Right renal cortex interstitium (tissue), 3 donors: ENCODE results near the gene LBP. TPM values are rescaled to one million over a fixed set of nuclear protein-coding genes. Genes with fewer than 3 reads are reported as not detected.
"Not testable (repeated sequence)": the region's sequence is repeated elsewhere in the genome, so short reads cannot be mapped to it uniquely, and the experiment has no call there.

ENCODE experiments used
- DNase-seq, 3 donors: peaks; one replicate each; pipeline ENCODE4 v3.0.0-alpha.2; 2013; ENCODE audit warnings: low read depth in 3 of 3, low spot score in 2 of 3
- polyA plus RNA-seq, 3 donors: library from polyadenylated mRNA; unstranded; fragments of 120-200 nt; gene quantifications; one replicate each; pipeline ENCODE4 v1.2.1, GENCODE V29; 2013; ENCODE audit not compliant: insufficient read length in 3 of 3

The LBP gene, protein sequence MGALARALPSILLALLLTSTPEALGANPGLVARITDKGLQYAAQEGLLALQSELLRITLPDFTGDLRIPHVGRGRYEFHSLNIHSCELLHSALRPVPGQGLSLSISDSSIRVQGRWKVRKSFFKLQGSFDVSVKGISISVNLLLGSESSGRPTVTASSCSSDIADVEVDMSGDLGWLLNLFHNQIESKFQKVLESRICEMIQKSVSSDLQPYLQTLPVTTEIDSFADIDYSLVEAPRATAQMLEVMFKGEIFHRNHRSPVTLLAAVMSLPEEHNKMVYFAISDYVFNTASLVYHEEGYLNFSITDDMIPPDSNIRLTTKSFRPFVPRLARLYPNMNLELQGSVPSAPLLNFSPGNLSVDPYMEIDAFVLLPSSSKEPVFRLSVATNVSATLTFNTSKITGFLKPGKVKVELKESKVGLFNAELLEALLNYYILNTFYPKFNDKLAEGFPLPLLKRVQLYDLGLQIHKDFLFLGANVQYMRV
- polyA plus RNA-seq = not detected

DNA sequence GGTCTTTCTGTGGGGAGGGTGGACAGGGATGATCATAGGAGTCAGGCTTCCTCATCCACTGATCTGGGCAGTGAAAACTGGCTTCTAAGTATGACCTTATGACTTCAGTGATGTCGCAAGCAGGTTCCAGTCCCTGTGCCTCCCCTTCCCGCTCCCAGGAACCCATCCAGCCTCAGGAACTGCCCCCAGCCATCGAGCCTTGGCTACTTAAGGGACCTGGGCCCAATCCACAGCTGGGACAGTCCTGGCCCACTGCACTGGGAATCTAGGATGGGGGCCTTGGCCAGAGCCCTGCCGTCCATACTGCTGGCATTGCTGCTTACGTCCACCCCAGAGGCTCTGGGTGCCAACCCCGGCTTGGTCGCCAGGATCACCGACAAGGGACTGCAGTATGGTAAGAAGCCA, at the start of gene LBP:
Gene LBP (plus strand): TSS at position 236 of the 405 bp plus-strand sequence. CDS start 35 bp downstream, at position 271.
- no peak for DNase-seq

DNA sequence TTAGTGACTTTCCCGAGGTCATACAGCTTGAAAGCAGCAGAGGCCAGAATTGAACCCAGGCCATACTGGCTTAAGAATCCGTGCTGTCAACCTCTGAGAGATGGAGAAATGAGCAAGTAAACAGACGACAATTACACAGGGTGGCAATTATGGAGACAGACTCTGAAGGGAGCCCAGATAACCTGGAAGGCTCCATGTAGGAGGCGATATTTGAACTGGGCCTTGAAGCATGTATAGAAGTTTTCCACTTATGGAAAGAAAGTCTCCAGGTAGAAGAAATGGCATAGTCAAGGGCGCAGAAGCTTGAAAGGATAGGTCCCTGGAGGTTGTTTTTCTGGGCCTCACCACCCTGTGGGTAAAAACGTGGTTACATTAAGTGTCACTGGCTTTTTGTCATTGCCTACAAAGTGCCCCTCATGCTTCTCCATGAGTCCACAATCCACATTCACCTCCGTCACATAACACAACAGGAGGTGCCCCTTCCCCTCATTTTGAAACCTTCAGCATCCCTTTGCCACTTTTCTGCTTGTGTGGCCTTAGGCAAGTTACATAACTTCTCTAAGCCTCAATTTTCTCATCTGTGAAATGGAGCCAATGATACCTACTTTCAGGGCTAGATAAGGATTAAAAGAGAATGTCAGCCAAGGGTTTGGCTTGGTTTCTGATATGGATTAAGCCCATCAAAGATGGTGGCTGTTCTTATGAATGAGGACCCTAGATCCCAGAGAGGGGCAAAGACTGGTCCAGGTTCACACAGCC, 48.2 kb upstream of the LBP start:
- no peak for DNase-seq

DNA sequence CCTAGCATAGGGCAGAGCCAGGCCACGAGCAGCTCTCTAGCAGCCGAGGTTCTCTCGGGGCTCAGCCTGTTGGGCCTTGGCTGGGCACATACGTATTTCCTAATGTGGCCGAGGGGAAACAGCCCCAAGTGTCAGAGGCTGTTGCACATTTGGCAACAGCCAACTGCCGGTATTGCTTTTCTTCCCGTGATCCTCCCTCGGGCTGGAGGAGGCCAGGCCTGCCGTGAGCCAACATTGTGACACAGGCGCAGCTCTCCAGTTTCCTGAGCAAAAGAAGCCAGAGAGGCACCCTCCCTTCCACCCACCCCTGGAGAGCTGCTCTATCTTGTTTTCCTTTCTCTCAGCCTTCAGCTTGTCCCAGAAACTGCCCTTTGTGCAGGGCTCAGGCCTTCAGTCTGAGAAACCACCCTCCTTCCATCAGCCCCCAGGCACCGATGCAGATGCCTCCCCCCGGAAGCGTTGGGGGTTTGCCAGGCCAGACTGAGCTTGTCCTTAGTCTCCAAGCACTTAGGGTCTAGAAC, 47.5 kb upstream of the LBP start:
- no peak for DNase-seq

DNA sequence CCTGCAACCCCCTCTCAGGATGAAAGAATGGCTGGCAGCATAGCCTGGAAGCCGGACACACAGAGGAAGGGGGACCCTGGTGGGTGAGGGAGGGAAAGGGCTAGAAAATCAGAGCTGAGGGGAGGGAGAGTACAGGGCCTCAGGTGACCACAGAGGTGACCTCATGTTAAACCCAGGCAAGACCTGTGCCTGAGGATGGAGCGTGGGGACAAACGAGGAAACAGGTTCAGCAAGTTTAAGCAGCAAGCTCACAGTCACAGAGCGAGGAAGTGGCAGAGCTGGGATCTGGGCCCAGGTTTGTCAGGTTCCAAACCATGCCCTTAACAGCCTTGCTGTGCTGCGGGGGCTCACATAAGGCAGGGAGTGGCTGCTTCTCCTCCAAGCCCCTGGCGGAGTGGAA, 46.3 kb upstream of the LBP start:
- no peak for DNase-seq

DNA sequence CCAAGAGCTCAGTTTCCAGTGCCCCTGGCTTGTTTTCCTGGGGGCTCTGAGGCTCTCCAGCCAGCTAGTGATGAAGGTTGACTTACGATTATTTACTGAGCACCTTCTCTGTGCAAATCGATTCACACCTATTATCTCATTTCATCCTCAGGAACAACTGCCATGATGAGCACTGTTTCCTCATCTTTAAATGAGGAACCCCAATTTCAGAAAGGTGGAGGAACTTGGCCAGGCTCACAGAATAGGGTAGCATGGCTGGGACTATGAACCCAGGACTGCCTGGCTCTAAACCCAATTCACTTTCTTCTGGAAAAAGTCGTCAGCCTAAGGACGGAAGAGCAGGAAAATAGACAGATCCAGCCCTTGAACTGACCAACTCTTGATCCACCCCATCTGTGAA, 45.8 kb upstream of the LBP start:
- DNase-seq = no peak

DNA sequence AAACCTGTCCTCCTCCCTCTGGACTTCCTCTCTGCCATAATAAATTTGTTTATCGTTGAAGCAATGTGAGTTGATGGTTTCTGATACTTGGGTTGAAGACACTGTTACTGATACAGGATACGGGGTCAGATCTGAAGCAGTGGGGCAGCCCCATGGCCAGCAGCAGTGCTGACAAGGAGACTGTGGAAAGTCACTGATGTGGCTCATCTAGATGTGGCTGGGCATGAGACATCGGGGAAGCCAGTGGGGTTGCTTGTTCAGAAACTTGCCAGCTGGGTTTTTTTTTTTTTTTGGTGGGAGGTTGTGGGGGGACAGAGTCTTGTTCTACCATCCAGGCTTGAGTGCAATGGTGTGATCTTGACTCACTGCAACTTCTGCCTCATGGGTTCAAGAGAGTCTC, 45.0 kb upstream of the LBP start:
- no peak for DNase-seq

DNA sequence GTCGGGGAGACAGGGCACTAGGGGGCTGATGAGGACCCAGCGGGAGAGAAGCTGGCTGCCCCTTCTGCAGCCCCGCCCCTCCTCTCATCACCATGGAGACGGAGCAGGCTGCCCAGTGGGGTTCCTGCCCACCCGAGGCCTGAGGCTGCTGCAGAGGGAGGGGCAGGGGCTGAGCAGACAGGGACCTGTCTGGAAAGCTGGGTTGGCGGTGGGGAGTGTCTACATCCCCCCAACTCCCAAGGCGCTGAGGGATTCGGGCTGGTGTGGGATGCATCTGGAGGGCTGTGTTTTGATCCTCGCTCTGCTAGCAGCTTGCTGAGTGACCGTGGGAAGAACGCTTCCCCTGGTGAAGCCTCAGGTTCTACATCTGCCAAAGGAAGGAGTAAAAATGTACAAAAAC, 43.5 kb upstream of the LBP start:
- DNase-seq = no peak

DNA sequence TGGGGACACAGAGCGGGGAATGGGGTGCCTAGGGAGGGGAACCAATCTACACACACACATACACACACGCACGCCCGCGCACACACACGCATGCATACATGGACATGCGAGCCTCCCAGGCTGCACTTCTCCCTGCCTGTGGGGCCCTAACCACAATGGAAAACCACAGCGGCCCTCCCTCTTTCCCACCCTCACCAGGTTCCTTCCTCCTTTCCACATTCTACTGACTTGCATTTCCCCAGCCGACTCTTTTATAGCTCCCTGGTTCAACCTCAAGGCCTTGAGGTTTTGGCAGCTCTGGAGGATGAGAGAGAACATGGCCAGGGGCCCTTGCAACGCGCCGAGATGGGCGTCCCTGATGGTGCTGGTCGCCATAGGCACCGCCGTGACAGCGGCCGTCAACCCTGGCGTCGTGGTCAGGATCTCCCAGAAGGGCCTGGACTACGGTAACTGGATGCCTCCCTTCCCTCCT, 42.3 kb upstream of the LBP start, which contains the start of gene BPI:
Gene BPI (plus strand): TSS at position 249 of the 472 bp plus-strand sequence. CDS start 68 bp downstream, at position 317.
- no peak for DNase-seq

DNA sequence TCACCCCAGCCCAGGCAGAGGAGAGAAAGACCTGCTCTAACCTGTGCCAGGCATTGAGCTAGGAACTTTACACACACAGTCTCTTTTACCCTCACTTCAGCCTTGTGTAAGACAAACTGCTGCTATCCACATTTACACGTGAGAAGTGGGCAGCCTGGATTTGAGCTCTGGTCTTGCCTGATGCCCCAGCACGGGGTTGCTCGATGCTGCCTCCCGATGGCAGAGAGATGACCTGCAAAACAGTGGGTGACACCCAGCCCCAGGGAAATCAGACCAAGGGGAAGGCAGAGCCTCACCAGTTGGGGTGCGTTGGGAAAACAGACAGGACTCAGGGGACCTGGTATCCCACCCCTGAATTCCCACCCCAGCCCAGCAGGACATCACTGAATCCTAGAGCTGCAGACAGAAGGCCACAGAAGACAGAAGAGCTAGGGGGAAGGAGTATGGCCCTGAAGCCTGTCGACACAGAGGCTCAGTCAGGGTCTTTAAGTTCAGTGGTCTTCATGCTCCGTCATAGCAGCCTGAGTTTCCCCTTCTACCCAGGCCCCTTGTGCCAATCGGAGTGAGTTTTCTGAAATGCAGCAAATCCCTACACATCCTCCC, 41.3 kb upstream of the LBP start:
- no peak for DNase-seq

DNA sequence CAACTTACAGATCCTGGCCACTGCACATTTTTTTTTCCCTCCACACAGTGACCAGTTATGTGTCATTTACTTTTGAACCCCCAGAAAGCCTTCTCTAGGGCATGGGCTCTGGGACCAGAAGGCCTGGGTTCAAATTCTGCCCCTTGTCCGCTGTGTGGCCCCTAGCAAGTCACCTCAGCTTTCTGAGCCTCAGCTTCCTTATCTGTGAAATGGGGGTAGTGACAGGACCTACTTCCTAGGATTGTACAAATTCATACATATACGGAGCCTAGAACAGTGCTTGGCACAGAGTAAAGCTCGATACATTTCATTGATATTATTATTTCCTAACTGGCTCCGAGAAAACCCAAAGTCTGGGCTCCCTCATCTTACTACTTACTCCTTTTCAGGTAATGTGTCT, 40.7 kb upstream of the LBP start:
- DNase-seq = no peak

DNA sequence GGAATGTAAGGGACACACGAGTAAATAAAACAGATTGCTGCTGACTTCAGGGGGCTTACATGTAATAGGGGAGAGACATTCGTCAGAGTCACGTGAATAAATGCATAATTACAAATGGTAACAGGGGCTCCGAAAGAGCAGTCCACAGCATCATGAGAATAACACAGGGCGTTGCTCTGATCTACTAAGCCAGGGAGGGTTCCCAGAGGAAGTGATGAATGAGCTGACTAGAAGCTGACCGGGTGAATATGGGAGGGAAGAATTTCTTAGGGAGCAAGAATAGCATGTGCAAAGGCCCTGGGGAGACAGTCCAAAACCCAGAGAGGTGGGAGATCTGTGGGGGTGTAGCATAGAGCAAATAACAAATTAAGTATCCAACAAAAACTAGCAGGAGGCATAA, 39.9 kb upstream of the LBP start:
- no peak for DNase-seq

DNA sequence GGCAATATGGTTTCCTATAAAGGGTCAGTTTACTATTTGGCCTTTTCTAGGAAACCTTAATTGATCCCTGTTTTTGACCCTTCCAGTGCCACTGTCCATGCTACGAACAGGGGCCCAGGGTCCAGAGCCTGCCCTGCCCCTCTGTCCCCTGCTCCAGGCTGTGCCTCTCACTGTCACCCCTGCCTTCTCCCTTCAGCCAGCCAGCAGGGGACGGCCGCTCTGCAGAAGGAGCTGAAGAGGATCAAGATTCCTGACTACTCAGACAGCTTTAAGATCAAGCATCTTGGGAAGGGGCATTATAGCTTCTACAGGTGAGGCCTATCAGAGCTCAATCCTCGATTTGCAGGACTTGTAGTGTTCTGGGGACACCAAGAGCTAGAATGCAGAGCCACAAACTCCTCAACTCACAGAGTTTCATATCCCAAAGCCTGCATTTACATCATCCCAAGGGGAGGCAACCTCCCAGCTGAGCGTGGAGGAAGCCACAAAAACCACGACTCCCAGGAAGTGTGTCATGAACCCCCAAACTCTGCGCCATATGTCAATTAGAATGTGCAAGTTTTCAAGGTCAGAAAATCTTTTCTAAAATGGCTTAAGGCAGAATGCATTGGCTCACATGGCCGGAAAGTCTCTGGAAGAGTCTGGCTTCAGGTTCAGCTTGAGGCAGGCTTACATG, 38.8 kb upstream of the LBP start:
- DNase-seq = no peak

DNA sequence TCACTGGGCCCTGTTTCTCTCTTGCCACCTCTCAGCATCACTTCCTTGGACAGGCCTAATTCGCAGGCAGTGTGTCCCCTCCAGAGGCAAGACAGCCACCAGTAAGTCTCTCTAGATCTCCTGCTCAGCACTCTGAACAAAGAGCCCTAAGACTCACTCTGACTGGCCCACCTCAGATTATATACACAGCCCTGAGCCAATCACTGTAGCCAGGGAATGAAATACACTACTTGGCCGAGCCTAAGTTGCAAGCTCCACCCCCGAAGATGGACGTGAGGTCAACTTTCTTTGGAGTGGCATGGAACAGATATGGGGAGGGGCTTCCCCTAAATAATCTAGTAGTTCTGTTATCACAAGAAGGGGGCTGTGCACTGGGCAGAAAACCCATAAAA, 38.2 kb upstream of the LBP start:
- DNase-seq = no peak

DNA sequence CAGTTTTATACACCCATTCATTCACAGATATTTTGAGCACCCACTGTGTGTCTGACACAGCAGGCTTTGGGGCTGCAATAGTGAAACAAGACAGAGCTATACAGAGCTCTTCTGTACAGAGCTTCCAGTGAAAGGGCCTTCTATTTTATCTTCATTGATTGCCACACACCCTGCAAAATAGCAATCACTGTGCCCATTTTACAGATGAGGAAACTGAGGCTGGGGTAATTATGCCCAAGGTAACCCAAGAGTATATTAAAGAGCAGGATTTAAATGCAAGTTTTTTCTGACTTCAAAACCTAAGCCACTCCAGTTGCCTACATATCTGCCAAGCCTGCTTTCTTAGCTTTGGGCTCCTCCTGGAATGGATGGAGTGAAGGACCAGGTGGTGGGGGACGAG, 37.8 kb upstream of the LBP start:
- DNase-seq = no peak

DNA sequence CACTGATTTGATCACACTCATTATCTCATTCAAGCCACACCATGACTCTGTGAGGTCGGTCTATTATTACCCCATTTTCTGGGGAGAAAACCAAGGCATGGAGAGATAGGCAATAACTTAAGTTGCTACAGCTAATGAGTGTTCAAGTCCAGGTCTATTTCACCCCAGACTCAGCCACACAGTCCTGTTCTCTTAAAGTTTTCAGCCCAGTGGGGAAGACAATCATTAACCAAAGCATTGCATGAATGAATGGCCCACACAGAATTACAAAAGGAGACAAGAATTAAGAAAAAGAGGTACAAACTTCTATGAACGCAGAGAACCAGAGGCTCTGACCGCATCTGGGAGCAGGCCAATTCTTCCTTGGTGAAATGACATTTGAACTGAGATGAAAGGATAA, 35.2 kb upstream of the LBP start:
- no peak for DNase-seq

DNA sequence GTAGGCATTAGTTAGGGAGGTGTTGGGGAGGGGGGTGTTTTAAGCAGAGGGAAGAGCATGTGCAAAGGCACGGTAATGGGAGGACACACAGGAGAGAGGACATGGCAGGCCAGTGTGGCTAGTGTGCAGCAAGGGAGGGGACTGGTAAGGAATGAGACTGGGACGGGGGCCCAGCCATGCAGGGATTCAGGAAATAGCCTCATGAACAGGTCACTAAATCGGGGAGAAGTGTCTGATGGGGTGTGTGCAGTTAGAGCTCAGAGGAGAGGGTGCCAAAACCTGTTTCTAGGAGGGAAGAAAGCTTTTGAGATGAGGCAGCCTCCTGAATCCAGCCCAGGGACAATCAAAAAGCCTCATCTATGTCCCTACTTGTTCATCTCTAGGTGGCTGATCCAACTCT, 34.8 kb upstream of the LBP start:
- DNase-seq = no peak

DNA sequence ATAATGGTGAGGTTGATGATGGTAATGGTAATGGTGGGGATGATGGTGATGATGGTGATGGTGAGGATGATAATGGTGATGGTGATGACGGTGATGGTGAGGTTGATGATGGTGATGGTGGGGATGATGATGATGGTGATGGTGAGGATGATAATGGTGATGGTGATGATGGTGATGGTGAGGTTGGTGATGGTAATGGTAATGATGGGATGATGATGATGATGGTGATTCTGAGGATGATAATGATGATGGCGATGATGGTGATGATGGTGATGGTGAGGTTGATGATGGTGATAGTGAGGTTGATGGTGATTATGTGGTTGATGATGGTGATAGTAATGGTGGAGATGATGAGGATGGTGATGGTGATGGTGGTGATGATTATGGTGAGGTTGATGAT, 32.6 kb upstream of the LBP start:
- no peak for DNase-seq

DNA sequence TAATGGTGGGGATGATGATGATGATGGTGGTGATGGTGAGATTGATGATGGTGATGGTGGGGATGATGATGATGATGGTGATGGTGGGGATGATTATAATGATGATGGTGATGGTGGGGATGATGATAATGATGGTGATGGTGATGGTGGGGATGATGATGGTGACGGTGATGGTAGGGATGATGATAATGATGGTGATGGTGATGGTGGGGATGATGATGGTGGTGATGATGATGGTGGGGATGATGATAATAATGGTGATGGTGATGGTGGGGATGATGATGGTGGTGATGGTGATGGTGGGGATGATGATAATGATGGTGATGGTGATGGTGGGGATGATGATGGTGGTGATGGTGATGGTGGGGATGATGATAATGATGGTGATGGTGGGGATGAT, 31.9 kb upstream of the LBP start:
- DNase-seq = not testable (repeated sequence)

DNA sequence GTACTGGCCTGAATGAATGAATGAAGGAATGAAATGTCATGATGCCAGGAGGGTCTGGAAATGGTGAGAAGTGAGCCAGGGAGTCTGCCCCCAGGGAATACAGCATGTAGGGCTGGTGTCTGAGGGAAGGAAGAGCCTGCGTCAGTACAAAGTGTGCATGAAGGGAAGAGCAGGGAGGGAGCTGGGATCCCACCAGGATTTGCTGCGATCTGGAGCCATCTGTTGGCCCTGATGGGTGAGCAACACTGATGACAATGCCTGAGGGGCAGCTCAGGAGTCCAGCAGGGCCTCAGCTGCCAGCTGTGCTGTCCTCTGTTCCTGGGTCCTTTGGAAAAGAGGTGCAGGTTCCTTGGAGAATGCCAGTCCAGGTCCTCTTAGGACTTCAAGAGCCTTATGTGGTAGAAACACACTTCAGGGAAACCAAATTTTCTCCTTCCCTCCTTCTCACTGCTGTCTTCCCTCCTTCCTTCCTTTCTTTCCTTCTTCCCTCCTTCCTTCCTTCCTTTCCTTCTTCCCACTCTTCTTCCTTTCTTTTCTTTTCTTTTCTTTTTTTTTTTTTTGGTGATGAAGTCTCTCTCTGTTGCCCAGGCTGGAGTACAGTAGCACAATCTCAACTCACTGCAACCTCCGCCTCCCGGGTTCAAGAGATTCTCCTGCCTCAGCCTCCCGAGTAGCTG, 30.9 kb upstream of the LBP start:
- no peak for DNase-seq

DNA sequence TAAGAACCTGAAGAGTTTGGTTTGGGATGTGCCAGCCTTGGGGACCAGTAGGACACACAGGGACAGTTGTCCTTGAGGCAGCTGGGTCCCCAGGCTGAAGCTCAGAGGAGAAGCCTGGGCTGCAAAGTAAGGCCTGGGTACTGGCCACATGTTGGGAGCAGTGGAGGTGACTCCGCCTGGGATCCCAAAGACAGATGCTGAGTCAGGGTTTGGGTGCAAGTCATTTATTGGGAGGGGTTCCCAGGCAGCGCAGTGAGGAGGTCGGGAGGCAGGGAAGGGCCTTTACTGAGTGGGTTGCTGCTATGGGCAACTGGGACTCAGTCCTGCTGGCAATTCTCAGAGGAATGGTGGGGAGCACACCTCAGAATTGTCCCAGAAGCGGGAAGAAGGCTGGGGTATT, 29.9 kb upstream of the LBP start:
- DNase-seq = no peak
